K562 (cell line): ENCODE results near the gene MKNK1. TPM values are rescaled to one million over a fixed set of nuclear protein-coding genes. Genes with fewer than 3 reads are reported as not detected.

Experiments used
- BCOR ChIP-seq: fragments of 450-650 bp; IDR thresholded peaks from 2 replicates; pipeline ENCODE4 v1.6.1; 2016
- CTCF ChIP-seq, 3 experiments: IDR thresholded peaks in 2 of 3; conservative IDR thresholded peaks in 1 of 3; 2 replicates each; pipeline ENCODE4 v1.5.1; 2011 to 2012; ENCODE audit warnings: low read length in 3 of 3, mild to moderate bottlenecking in 3 of 3, control low read depth in 2 of 3, improper control_type of control experiment in 1 of 3, inconsistent platforms in 1 of 3, low read depth in 1 of 3, mixed read lengths in 1 of 3, moderate library complexity in 1 of 3; ENCODE audit not compliant: insufficient read depth in 2 of 3
- CTCFL ChIP-seq: IDR thresholded peaks from 2 replicates; pipeline ENCODE4 v1.6.1; 2011; ENCODE audit warnings: borderline replicate concordance, low read depth, mild to moderate bottlenecking, moderate library complexity, low read length; ENCODE audit not compliant: insufficient read depth, poor library complexity, severe bottlenecking
- MAX ChIP-seq: sonication (generic); formaldehyde crosslinking; IDR thresholded peaks from 2 replicates; pipeline ENCODE4 v1.9.0; 2022; ENCODE audit warnings: mild to moderate bottlenecking, missing genetic modification reagents
- OTX1 ChIP-seq: fragments of 450-650 bp; formaldehyde crosslinking; IDR thresholded peaks from 2 replicates; pipeline ENCODE4 v1.4.0; 2022; ENCODE audit warnings: mild to moderate bottlenecking
- RBM22 ChIP-seq: fragments of 200-400 bp; formaldehyde crosslinking; IDR thresholded peaks from 2 replicates; pipeline ENCODE4 v1.6.1; 2018; ENCODE audit warnings: low read length, low read depth; ENCODE audit not compliant: poor library complexity, severe bottlenecking
- SMC3 ChIP-seq: conservative IDR thresholded peaks from 2 replicates; pipeline ENCODE4 v1.6.1; 2011; ENCODE audit warnings: low read depth, low read length, improper control_type of control experiment; ENCODE audit not compliant: insufficient read depth
- ZFP36 ChIP-seq: fragments of 150-350 bp; IDR thresholded peaks from 2 replicates; pipeline ENCODE4 v1.6.1; 2018; ENCODE audit warnings: low read length, low read depth; ENCODE audit not compliant: partially characterized antibody
- ZFX ChIP-seq: sonication (generic); formaldehyde crosslinking; IDR thresholded peaks from 2 replicates; pipeline ENCODE4 v1.8.0; 2022; ENCODE audit warnings: mild to moderate bottlenecking, missing genetic modification reagents, moderate library complexity
- ZNF12 ChIP-seq: sonication (generic); formaldehyde crosslinking; IDR thresholded peaks from 2 replicates; pipeline ENCODE4 v1.4.0; 2020; ENCODE audit warnings: mild to moderate bottlenecking, missing genetic modification reagents
- ZNF41 ChIP-seq: fragments of 250-450 bp; sonication (Bioruptor Pico); conservative IDR thresholded peaks from 2 replicates; pipeline ENCODE4 v1.4.0; 2020; ENCODE audit warnings: mild to moderate bottlenecking
- polyA plus RNA-seq, 8 experiments: library from polyadenylated mRNA; depleted of rRNA in 4 of 8; stranded (reverse) in 5 of 8; unstranded in 3 of 8; fragments of >200 nt; fragmentation: Nextera tagmentation in 2 of 8; fragmentation: Illumina TruSeq in 1 of 8; extraction: Ambion mirVana in 2 of 8; extraction: Trizol in 1 of 8; gene quantifications; 2 replicates each; pipeline versions ENCODE4 v1.2.1 to v1.2.3, GENCODE V29; 2011 to 2014; ENCODE audit warnings: inconsistent platforms in 1 of 8, missing spikeins in 1 of 8
- total RNA-seq, 7 experiments: library from RNA; depleted of rRNA in 6 of 7; stranded (reverse); fragments of >200 nt in 6 of 7; fragmentation: Illumina TruSeq in 2 of 7; extraction: Trizol in 2 of 7; gene quantifications; 2 replicates each; pipeline versions ENCODE4 v1.2.1 to v1.2.3, GENCODE V29; 2011 to 2021; ENCODE audit warnings: low replicate concordance in 1 of 7

The MKNK1 gene
- total and polyA plus RNA-seq, 9 of the 15 experiments (the other 6 are each of a cell fraction or from before 2014, with no cell fraction given), result 27.7 to 51.3 (median 43.7) TPM

- TF ChIP-seq CTCF (IDR thresholded peaks at IDR 0.05 in 2 of 3, conservative IDR thresholded peaks at IDR 0.05 in 1 of 3; ENCODE audit: insufficient read depth in 2 of 3, low read depth in 1 of 3, low read length in 3 of 3), result peak; percentile 68 to 83 (median 83)
- 0 out of 2 replicates have a peak, but pooled peaks have one; percentile 28 for TF ChIP-seq ZNF12 (CRISPR knock-in tag)
- no peak for TF ChIP-seq OTX1 (CRISPR knock-in tag)
- no peak for TF ChIP-seq ZNF41
- TF ChIP-seq ZFP36, result peak; percentile 47
- no peak for TF ChIP-seq RBM22
- 0 out of 2 replicates have a peak, but pooled peaks have one; percentile 9 for TF ChIP-seq MAX
- TF ChIP-seq BCOR, result peak; percentile 58; the same call in 1 of the 2 replicates
- TF ChIP-seq ZFX, result 0 out of 2 replicates have a peak, but pooled peaks have one; percentile 24
- peak; percentile 47 for TF ChIP-seq CTCFL
- peak; percentile 75 for TF ChIP-seq SMC3
These were observed 56.3 kb downstream of the MKNK1 start (continued) for GRCh38 chr1:46547481-46548383.
